Renal pelvis (tissue), 3 donors: Measurements from ENCODE around the gene SRMS. TPM values are rescaled to one million over a fixed set of nuclear protein-coding genes. Genes with fewer than 3 reads are reported as not detected.

Source experiments
- polyA plus RNA-seq, 3 donors: library from polyadenylated mRNA; unstranded; fragments of 120-200 nt; gene quantifications; one replicate each; pipeline ENCODE4 v1.2.1, GENCODE V29; 2013; ENCODE audit not compliant: insufficient read length in 3 of 3

The SRMS gene
- polyA plus RNA-seq, 3 donors = 0.19 to 0.26 (median 0.26) TPM

Other genes starting within 250 kb of the SRMS start
- 10 to 100 TPM in 2 of 3 donors, 1 to 10 TPM in 1; 8.6 to 23.6 (median 19.1) TPM for gene CHRNA4, start 186.4 kb downstream of the SRMS start, polyA plus RNA-seq
- gene KCNQ2, start 75.1 kb downstream of the SRMS start, polyA plus RNA-seq = 1 to 10 TPM; 7.1 to 8.9 (median 8.1) TPM
- 1 to 10 TPM in 2 of 3 donors, under 1 TPM in 1; 0.96 to 2.4 (median 1.2) TPM for gene EEF1A2, start 48.7 kb downstream of the SRMS start, polyA plus RNA-seq
- 100 to 1,000 TPM; 285 to 420 (median 332) TPM for gene PPDPF, start 27.0 kb downstream of the SRMS start, polyA plus RNA-seq
- 1 to 10 TPM in 2 of 3 donors, under 1 TPM in 1; 0.80 to 1.7 (median 1.2) TPM for gene PTK6, start 10.4 kb downstream of the SRMS start, polyA plus RNA-seq
- gene FNDC11, start 6.4 kb upstream of the SRMS start, polyA plus RNA-seq = 1 to 10 TPM in 2 of 3 donors, under 1 TPM in 1; 0.83 to 1.9 (median 1.3) TPM
- gene HELZ2, start 26.5 kb upstream of the SRMS start, polyA plus RNA-seq = 10 to 100 TPM; 12.4 to 16.8 (median 12.9) TPM
- gene GMEB2, start 79.4 kb upstream of the SRMS start, polyA plus RNA-seq = 10 to 100 TPM; 12.4 to 14.2 (median 12.8) TPM
- gene STMN3, start 105.7 kb upstream of the SRMS start, polyA plus RNA-seq = 10 to 100 TPM; 28.6 to 38.0 (median 32.7) TPM
- gene RTEL1, start 110.6 kb upstream of the SRMS start, polyA plus RNA-seq = 10 to 100 TPM; 17.6 to 23.8 (median 19.1) TPM
- gene TNFRSF6B, start 148.9 kb upstream of the SRMS start, polyA plus RNA-seq = 1 to 10 TPM; 2.8 to 2.9 (median 2.8) TPM
- 10 to 100 TPM; 33.8 to 39.7 (median 37.2) TPM for gene ARFRP1, start 160.2 kb upstream of the SRMS start, polyA plus RNA-seq
- gene ZGPAT, start 160.3 kb upstream of the SRMS start, polyA plus RNA-seq = 10 to 100 TPM; 24.2 to 28.9 (median 24.8) TPM
- gene LIME1, start 188.9 kb upstream of the SRMS start, polyA plus RNA-seq = 10 to 100 TPM; 11.8 to 13.4 (median 12.4) TPM
- 100 to 1,000 TPM; 107 to 147 (median 140) TPM for gene SLC2A4RG, start 192.0 kb upstream of the SRMS start, polyA plus RNA-seq